GM18519 (cell line): ENCODE data around the gene ADGRG6.

Source experiments
- ATAC-seq: cut with Tn5 transposase; IDR thresholded peaks from one replicate; pipeline ENCODE4 v1.9.1; 2021; ENCODE audit warnings: mild to moderate bottlenecking, moderate library complexity; ENCODE audit not compliant: unreplicated experiment, low FRiP score

The ADGRG6 gene

GRCh38 chr6:142373268-142374090, 71.7 kb downstream of the ADGRG6 start:
- ATAC-seq: no peak

GRCh38 chr6:142374091-142374770, 72.4 kb downstream of the ADGRG6 start:
- no peak for ATAC-seq

- ATAC-seq: no peak
These were observed 73.3 kb downstream of the ADGRG6 start for GRCh38 chr6:142374965-142375733.

- no peak for ATAC-seq
These were observed 74.3 kb downstream of the ADGRG6 start for GRCh38 chr6:142376115-142376514.

- no peak for ATAC-seq
These were observed 75.1 kb downstream of the ADGRG6 start for GRCh38 chr6:142376800-142377496.

GRCh38 chr6:142377497-142377848, 75.7 kb downstream of the ADGRG6 start:
- ATAC-seq: no peak

GRCh38 chr6:142378138-142378875, 76.5 kb downstream of the ADGRG6 start:
- no peak for ATAC-seq

GRCh38 chr6:142380626-142381025, 78.8 kb downstream of the ADGRG6 start:
- no peak for ATAC-seq

- no peak for ATAC-seq
These were observed 79.4 kb downstream of the ADGRG6 start for GRCh38 chr6:142381181-142381580.

GRCh38 chr6:142381845-142382378, 80.1 kb downstream of the ADGRG6 start:
- no peak for ATAC-seq

- no peak for ATAC-seq
These were observed 82.9 kb downstream of the ADGRG6 start for GRCh38 chr6:142384519-142385254.

GRCh38 chr6:142385352-142385751, 83.5 kb downstream of the ADGRG6 start:
- no peak for ATAC-seq

- no peak for ATAC-seq
These were observed 84.8 kb downstream of the ADGRG6 start for GRCh38 chr6:142386657-142387056.

- peak; percentile 65 for ATAC-seq
These were observed 86.4 kb downstream of the ADGRG6 start for GRCh38 chr6:142387997-142388815.

- no peak for ATAC-seq
These were observed 93.5 kb downstream of the ADGRG6 start for GRCh38 chr6:142395266-142395665.

- peak; percentile 99 for ATAC-seq
These were observed 94.0 kb downstream of the ADGRG6 start for GRCh38 chr6:142395768-142396231.

- no peak for ATAC-seq
These were observed 96.5 kb downstream of the ADGRG6 start for GRCh38 chr6:142398353-142398752.

GRCh38 chr6:142399739-142400138, 97.9 kb downstream of the ADGRG6 start:
- no peak for ATAC-seq
